Measurements from ENCODE around the gene MAG. TPM values are rescaled to one million over a fixed set of nuclear protein-coding genes. Genes with fewer than 3 reads are reported as not detected.

Gene MAG
- total RNA-seq, 1 donor from 2014 or later, result not detected

DNA sequence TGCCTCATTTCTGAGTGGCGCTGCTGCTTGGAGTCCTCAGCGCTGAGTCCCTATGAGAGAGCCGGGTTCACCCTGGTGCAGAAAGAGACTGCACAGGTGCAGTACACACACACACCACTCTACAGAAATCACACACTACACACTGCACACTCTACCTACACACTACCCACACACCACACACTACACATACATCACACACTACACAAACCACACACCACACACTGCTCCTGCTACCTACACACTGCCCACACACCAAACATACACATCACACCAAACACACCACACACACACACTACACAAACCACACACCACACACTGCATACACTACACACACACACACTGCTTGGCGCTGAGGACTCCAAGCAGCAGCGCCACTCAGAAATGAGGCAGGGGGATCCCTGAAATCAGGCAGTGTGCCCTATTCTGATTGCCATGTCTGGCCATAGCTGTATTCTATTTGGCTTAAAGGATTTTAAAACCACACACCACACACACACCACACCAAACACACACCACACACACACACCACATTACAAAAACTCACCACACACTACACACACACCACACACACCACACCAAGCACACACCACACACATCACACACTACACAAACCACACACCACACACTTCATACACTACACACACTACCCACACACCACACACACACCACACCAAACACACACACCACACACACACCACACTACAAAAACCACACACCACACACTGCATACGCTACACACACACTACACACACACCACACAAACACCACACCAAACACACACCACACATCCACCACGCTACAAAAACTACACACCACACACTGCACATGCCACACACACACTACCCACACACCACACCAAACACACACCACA, 4.9 kb downstream of the MAG start:
- Histone ChIP-seq H3K27ac (no peak overlapping the region), H3K27me3 (no peaks in the 10 kb centered on the region), H3K36me3 (no peaks in the 10 kb centered on the region), H3K9me3 (no peaks in the 10 kb centered on the region), H3K4me1 (no peaks in the 10 kb centered on the region), H3K4me3 (no peak overlapping the region)
- TF ChIP-seq, protein P1, sequence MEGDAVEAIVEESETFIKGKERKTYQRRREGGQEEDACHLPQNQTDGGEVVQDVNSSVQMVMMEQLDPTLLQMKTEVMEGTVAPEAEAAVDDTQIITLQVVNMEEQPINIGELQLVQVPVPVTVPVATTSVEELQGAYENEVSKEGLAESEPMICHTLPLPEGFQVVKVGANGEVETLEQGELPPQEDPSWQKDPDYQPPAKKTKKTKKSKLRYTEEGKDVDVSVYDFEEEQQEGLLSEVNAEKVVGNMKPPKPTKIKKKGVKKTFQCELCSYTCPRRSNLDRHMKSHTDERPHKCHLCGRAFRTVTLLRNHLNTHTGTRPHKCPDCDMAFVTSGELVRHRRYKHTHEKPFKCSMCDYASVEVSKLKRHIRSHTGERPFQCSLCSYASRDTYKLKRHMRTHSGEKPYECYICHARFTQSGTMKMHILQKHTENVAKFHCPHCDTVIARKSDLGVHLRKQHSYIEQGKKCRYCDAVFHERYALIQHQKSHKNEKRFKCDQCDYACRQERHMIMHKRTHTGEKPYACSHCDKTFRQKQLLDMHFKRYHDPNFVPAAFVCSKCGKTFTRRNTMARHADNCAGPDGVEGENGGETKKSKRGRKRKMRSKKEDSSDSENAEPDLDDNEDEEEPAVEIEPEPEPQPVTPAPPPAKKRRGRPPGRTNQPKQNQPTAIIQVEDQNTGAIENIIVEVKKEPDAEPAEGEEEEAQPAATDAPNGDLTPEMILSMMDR (IDR thresholded peaks at IDR 0.05), result no peak
- intact Hi-C loops (cut with DNase I), result no loop called here
- no peak for DNase-seq (ENCODE audit: low spot score in 2 of 2)

DNA sequence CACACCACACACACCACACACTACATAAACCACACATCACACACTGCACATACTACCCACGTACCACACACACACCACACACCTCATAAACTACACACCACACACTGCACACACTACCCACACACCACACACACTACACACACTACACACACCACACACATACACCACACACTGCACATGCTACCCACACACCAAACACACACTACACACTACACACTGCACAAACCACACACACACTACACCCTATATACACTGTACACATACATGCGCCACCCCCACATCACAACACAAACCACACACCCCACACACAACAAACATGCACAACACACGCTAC, 5.5 kb downstream of the MAG start:
- intact Hi-C loops (cut with DNase I), result no loop called here

GRCh38 chr19:35297922-35298321, 6.0 kb downstream of the MAG start:
- H3K27me3 ChIP-seq, result no peaks in the 10 kb centered on the region
- no peaks in the 10 kb centered on the region for H3K9me3 ChIP-seq
- DNase-seq (ENCODE audit: low spot score in 2 of 2), result no peak
- H3K27ac ChIP-seq, result no peak overlapping the region
- H3K4me1 ChIP-seq, result no peaks in the 10 kb centered on the region
- TF ChIP-seq, protein P1 (IDR thresholded peaks at IDR 0.05), result no peak
- H3K4me3 ChIP-seq, result no peak overlapping the region
- intact Hi-C loops (cut with DNase I), result no loop called here
- no peaks in the 10 kb centered on the region for H3K36me3 ChIP-seq

More for the DNA sequence above, 5.5 kb downstream of the MAG start:
- Histone ChIP-seq H3K9me3 (no peaks in the 10 kb centered on the region), H3K4me3 (no peak overlapping the region), H3K27ac (no peak overlapping the region), H3K4me1 (no peaks in the 10 kb centered on the region), H3K36me3 (no peaks in the 10 kb centered on the region), H3K27me3 (no peaks in the 10 kb centered on the region)
- TF ChIP-seq, protein P1 (IDR thresholded peaks at IDR 0.05), result no peak
- DNase-seq (ENCODE audit: low spot score in 2 of 2), result no peak

GRCh38 chr19:35298561-35298972, 6.6 kb downstream of the MAG start:
- Histone ChIP-seq H3K27me3 (no peaks in the 10 kb centered on the region), H3K27ac (no peak overlapping the region), H3K4me1 (no peaks in the 10 kb centered on the region), H3K4me3 (no peak overlapping the region), H3K36me3 (no peaks in the 10 kb centered on the region), H3K9me3 (no peaks in the 10 kb centered on the region)
- TF ChIP-seq, protein P1 (IDR thresholded peaks at IDR 0.05), result no peak
- DNase-seq (ENCODE audit: low spot score in 2 of 2), result no peak
- intact Hi-C loops (cut with DNase I), result no loop called here

DNA sequence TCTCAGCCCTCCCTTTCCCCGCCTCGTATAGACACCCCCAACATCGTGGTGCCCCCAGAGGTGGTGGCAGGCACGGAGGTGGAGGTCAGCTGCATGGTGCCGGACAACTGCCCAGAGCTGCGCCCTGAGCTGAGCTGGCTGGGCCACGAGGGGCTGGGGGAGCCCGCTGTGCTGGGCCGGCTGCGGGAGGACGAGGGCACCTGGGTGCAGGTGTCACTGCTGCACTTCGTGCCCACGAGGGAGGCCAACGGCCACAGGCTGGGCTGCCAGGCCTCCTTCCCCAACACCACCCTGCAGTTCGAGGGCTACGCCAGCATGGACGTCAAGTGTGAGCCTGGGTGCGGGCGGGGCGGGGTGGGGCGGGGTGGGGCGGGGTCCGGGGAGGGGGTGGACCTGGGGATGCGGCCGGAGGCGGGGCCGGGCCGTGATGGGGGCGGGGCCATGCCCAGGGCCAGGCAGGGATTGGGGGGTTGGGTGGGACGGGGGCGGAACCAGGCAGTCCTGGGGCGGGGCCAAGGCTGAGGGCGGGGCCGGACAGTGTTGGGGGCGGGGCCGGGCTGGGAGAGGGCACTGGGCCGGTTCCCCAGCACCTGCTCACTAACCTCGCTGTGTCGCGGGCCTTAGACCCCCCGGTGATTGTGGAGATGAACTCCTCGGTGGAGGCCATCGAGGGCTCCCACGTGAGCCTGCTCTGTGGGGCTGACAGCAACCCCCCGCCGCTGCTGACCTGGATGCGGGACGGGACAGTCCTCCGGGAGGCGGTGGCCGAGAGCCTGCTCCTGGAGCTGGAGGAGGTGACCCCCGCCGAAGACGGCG, 7.8 kb downstream of the MAG start:
- Histone ChIP-seq H3K4me3 (no peak overlapping the region), H3K27ac (no peak overlapping the region), H3K36me3 (no peaks in the 10 kb centered on the region), H3K4me1 (no peaks in the 10 kb centered on the region), H3K9me3 (no peaks in the 10 kb centered on the region), H3K27me3 (no peaks in the 10 kb centered on the region)
- intact Hi-C loops (cut with DNase I), result no loop called here
- TF ChIP-seq, protein P1 (IDR thresholded peaks at IDR 0.05), result no peak
- DNase-seq (ENCODE audit: low spot score in 2 of 2), result no peak

All from ascending aorta (tissue), 2 donors.